ENCODE measurements around the gene IQCH. TPM values are rescaled to one million over a fixed set of nuclear protein-coding genes. Genes with fewer than 3 reads are reported as not detected.

The IQCH gene
- total RNA-seq, 3 donors from 2014 or later (not counting 1 experiment from before 2014, with no cell fraction given) = 0.78 to 1.4 (median 0.86) TPM

DNA sequence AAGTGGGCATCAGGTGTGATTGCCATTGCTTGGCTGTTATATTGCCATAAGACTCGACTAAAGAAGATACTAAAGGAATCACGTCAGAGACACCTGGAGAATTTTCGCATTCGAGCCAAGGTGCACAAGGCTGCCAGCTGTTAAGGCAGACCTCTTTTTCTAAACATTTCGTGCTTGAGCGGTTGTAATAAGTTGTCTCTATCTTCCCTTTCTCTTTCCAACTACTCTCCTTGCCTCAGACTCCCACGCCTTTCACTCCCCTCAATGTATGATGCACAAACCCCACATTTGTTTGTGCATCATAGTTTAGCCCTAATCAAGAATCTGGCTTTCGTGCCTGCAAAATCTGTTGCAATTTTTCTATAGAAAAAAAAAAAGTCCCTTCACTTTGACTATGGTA is 118.0 kb downstream of the IQCH start:
- Histone ChIP-seq H3K27me3 (ENCODE audit: control insufficient read depth, insufficient read depth, low read length) (no peaks in the 10 kb centered on the region), H3K9me3 (ENCODE audit: control insufficient read depth, insufficient read depth, low read length) (no peaks in the 10 kb centered on the region), H3K27ac (ENCODE audit: low read length) (no peak overlapping the region), H3K4me1 (ENCODE audit: control insufficient read depth, insufficient read depth, low read length) (no peaks in the 10 kb centered on the region), H3K36me3 (ENCODE audit: control insufficient read depth, insufficient read depth, low read length) (no peaks in the 10 kb centered on the region), H3K4me3 (ENCODE audit: low read length) (no peak overlapping the region)
- H3K9me3 Mint-ChIP-seq = no peaks in the 10 kb centered on the region
- H3K4me1 Mint-ChIP-seq = no peaks in the 10 kb centered on the region
- H3K36me3 Mint-ChIP-seq = no peaks in the 10 kb centered on the region
- peaks cover 6 to 24% of the 10 kb centered on the region in 2 donors for H3K27me3 Mint-ChIP-seq (ENCODE audit: low read depth in 2 of 2)
- 89% methylated on average over 8 of the region's 8 CpGs for WGBS (ENCODE audit: insufficient coverage)
- no peak for ATAC-seq
- TF ChIP-seq, protein P1, sequence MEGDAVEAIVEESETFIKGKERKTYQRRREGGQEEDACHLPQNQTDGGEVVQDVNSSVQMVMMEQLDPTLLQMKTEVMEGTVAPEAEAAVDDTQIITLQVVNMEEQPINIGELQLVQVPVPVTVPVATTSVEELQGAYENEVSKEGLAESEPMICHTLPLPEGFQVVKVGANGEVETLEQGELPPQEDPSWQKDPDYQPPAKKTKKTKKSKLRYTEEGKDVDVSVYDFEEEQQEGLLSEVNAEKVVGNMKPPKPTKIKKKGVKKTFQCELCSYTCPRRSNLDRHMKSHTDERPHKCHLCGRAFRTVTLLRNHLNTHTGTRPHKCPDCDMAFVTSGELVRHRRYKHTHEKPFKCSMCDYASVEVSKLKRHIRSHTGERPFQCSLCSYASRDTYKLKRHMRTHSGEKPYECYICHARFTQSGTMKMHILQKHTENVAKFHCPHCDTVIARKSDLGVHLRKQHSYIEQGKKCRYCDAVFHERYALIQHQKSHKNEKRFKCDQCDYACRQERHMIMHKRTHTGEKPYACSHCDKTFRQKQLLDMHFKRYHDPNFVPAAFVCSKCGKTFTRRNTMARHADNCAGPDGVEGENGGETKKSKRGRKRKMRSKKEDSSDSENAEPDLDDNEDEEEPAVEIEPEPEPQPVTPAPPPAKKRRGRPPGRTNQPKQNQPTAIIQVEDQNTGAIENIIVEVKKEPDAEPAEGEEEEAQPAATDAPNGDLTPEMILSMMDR (IDR thresholded peaks at IDR 0.05) = no peak
- intact Hi-C loops (cut with micrococcal nuclease) = no loop called here
- DNase-seq = no peak
- H3K4me3 Mint-ChIP-seq = no peak overlapping the region
- no peak overlapping the region for H3K27ac Mint-ChIP-seq

- Mint-ChIP-seq H3K4me3 (no peak overlapping the region), H3K36me3 (no peaks in the 10 kb centered on the region), H3K9me3 (no peaks in the 10 kb centered on the region), H3K27ac (no peak overlapping the region), H3K4me1 (no peaks in the 10 kb centered on the region), H3K27me3 (ENCODE audit: low read depth in 2 of 2) (peaks cover 5 to 30% of the 10 kb centered on the region in 2 donors)
- Histone ChIP-seq H3K4me1 (ENCODE audit: control insufficient read depth, insufficient read depth, low read length) (no peaks in the 10 kb centered on the region), H3K9me3 (ENCODE audit: control insufficient read depth, insufficient read depth, low read length) (no peaks in the 10 kb centered on the region), H3K27ac (ENCODE audit: low read length) (no peak overlapping the region), H3K36me3 (ENCODE audit: control insufficient read depth, insufficient read depth, low read length) (no peaks in the 10 kb centered on the region), H3K27me3 (ENCODE audit: control insufficient read depth, insufficient read depth, low read length) (no peaks in the 10 kb centered on the region), H3K4me3 (ENCODE audit: low read length) (no peak overlapping the region)
- ATAC-seq (no peak), DNase-seq (no peak)
- TF ChIP-seq, protein P1 (IDR thresholded peaks at IDR 0.05) = no peak
- intact Hi-C loops (cut with micrococcal nuclease) = no loop called here
- WGBS (ENCODE audit: insufficient coverage) = 91% methylated on average over 6 of the region's 6 CpGs
Observed at GRCh38 chr15:67372986-67373675, 118.5 kb downstream of the IQCH start.

DNA sequence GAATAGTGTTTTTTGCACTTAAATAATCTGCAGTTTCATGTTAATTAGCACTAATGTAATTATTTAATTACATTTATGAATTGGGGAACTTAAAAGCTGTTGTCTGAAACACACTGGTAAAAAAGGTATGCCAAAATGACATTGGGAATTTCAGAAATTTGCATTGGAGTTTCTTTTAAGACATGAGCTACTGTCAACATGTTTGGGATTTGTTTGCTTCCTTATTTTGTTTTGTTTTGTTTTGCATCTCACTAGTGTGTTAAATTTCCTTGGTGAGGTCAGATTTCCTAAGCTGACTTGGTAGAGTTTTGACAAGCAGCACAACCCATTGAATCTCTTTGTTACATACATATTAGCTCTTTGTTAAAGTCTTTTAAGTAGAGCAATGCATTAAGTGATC is 119.4 kb downstream of the IQCH start:
- Histone ChIP-seq H3K36me3 (ENCODE audit: control insufficient read depth, insufficient read depth, low read length) (no peaks in the 10 kb centered on the region), H3K9me3 (ENCODE audit: control insufficient read depth, insufficient read depth, low read length) (no peaks in the 10 kb centered on the region), H3K4me3 (ENCODE audit: low read length) (no peak overlapping the region), H3K27ac (ENCODE audit: low read length) (no peak overlapping the region), H3K27me3 (ENCODE audit: control insufficient read depth, insufficient read depth, low read length) (no peaks in the 10 kb centered on the region), H3K4me1 (ENCODE audit: control insufficient read depth, insufficient read depth, low read length) (no peaks in the 10 kb centered on the region)
- DNase-seq (no peak), ATAC-seq (no peak)
- H3K4me1 Mint-ChIP-seq = no peaks in the 10 kb centered on the region
- intact Hi-C loops (cut with micrococcal nuclease) = no loop called here
- no peaks in the 10 kb centered on the region for H3K9me3 Mint-ChIP-seq
- H3K4me3 Mint-ChIP-seq = no peak overlapping the region
- TF ChIP-seq, protein P1 (IDR thresholded peaks at IDR 0.05) = no peak
- no peak overlapping the region for H3K27ac Mint-ChIP-seq
- H3K27me3 Mint-ChIP-seq (ENCODE audit: low read depth in 2 of 2) = peaks cover 5 to 33% of the 10 kb centered on the region in 2 donors
- no peaks in the 10 kb centered on the region for H3K36me3 Mint-ChIP-seq

GRCh38 chr15:67379530-67379929 is 124.9 kb downstream of the IQCH start:
- H3K27ac ChIP-seq (ENCODE audit: low read length) = no peak overlapping the region
- H3K27me3 ChIP-seq (ENCODE audit: control insufficient read depth, insufficient read depth, low read length) = no peaks in the 10 kb centered on the region
- H3K4me1 ChIP-seq (ENCODE audit: control insufficient read depth, insufficient read depth, low read length) = no peaks in the 10 kb centered on the region
- Mint-ChIP-seq H3K36me3 (no peaks in the 10 kb centered on the region), H3K27me3 (ENCODE audit: low read depth in 2 of 2) (peaks cover 0 to 23% of the 10 kb centered on the region in 2 donors), H3K4me3 (no peak overlapping the region), H3K27ac (no peak overlapping the region), H3K4me1 (no peaks in the 10 kb centered on the region), H3K9me3 (no peaks in the 10 kb centered on the region)
- ATAC-seq (no peak), DNase-seq (no peak)
- no peaks in the 10 kb centered on the region for H3K36me3 ChIP-seq (ENCODE audit: control insufficient read depth, insufficient read depth, low read length)
- TF ChIP-seq, protein P1 (IDR thresholded peaks at IDR 0.05) = no peak
- intact Hi-C loops (cut with micrococcal nuclease) = no loop called here
- no peak overlapping the region for H3K4me3 ChIP-seq (ENCODE audit: low read length)
- 80% methylated on average over 2 of the region's 3 CpGs for WGBS (ENCODE audit: insufficient coverage)
- no peaks in the 10 kb centered on the region for H3K9me3 ChIP-seq (ENCODE audit: control insufficient read depth, insufficient read depth, low read length)
